B cell (primary cell): ENCODE data around the gene RAPH1. TPM values are rescaled to one million over a fixed set of nuclear protein-coding genes. Genes with fewer than 3 reads are reported as not detected.

Source experiments
- ATAC-seq: fragments of 200-7000 bp; cut with Tn5 transposase; one replicate; pipeline ENCODE4 v1.10.0; 2021; ENCODE audit warnings: low read depth, mild to moderate bottlenecking, moderate number of reproducible peaks, moderate library complexity
- CTCF ChIA-PET: fragments of 350-600 bp; sonication (Branson Sonifier 250); formaldehyde crosslinking; loops from one replicate; lab custom pipeline; 2021; ENCODE audit warnings: antibody characterized with exemption, inconsistent platforms; lab: Charles Lee
- POLR2A ChIA-PET: fragments of 350-600 bp; sonication (Branson Sonifier 250); formaldehyde crosslinking; loops from one replicate; lab custom pipeline; 2021; ENCODE audit warnings: antibody characterized with exemption; lab: Charles Lee
- DNase-seq: peaks from one replicate; pipeline ENCODE4 v3.0.0; 2013
- H2AFZ ChIP-seq: 2 replicates; pipeline ENCODE4 v1.6.1; 2012; ENCODE audit warnings: mild to moderate bottlenecking, low read depth, low read length; ENCODE audit not compliant: insufficient read depth, poor library complexity, severe bottlenecking
- H3K27ac ChIP-seq, 2 donors: 1 replicate in 1 of 2; 2 replicates in 1 of 2; pipeline ENCODE4 v1.5.1; 2012 to 2013; ENCODE audit warnings: low read length in 2 of 2, mild to moderate bottlenecking in 2 of 2, moderate library complexity in 1 of 2
- H3K27me3 ChIP-seq, 4 experiments: fragments of 200-600 bp in 1 of 4; sonication (generic) in 1 of 4; replicated peaks in 1 of 4; 1 replicate in 2 of 4; 2 replicates in 2 of 4; pipeline versions ENCODE4 v1.6.1 to v1.7.0; 2013 to 2016; ENCODE audit warnings: low read length in 3 of 4, mild to moderate bottlenecking in 2 of 4, mixed read lengths in 1 of 4, moderate library complexity in 1 of 4; ENCODE audit not compliant: insufficient read depth in 4 of 4, control insufficient read depth in 3 of 4; ENCODE audit errors: control extremely low read depth in 1 of 4
- H3K36me3 ChIP-seq, 2 experiments: replicated peaks in 1 of 2; 1 replicate in 1 of 2; 2 replicates in 1 of 2; pipeline versions ENCODE4 v1.6.1 to v1.7.1; 2013; ENCODE audit warnings: low read length in 1 of 2; ENCODE audit not compliant: insufficient read depth in 2 of 2, control insufficient read depth in 1 of 2; ENCODE audit errors: control extremely low read depth in 1 of 2, extremely low read depth in 1 of 2
- H3K4me1 ChIP-seq, 2 donors: fragments of 200-600 bp in 1 of 2; sonication (generic) in 1 of 2; 1 replicate in 1 of 2; 2 replicates in 1 of 2; pipeline versions ENCODE4 v1.5.1 to v1.6.1; 2013 to 2017; ENCODE audit warnings: low read length in 2 of 2; ENCODE audit not compliant: control insufficient read depth in 2 of 2, insufficient read depth in 2 of 2
- H3K4me2 ChIP-seq: replicated peaks from 2 replicates; pipeline ENCODE3; 2012; ENCODE audit warnings: mild to moderate bottlenecking, low read depth, low read length; ENCODE audit not compliant: poor library complexity, severe bottlenecking
- H3K4me3 ChIP-seq, 5 experiments: fragments of 200-600 bp in 1 of 5; sonication (generic) in 1 of 5; 1 replicate in 3 of 5; 2 replicates in 2 of 5; pipeline versions ENCODE4 v1.5.1 to v1.7.0; 2011 to 2016; ENCODE audit warnings: low read length in 4 of 5, mild to moderate bottlenecking in 4 of 5, low read depth in 2 of 5, control low read depth in 1 of 5, moderate library complexity in 1 of 5; ENCODE audit not compliant: insufficient read depth in 1 of 5; ENCODE audit errors: control extremely low read depth in 1 of 5, extremely low read depth in 1 of 5
- H3K79me2 ChIP-seq: fragments of 200-600 bp; sonication (generic); one replicate; pipeline ENCODE4 v1.6.0; 2016; ENCODE audit warnings: low read length; ENCODE audit not compliant: control insufficient read depth, insufficient read depth
- H3K9ac ChIP-seq: fragments of 200-600 bp; sonication (generic); 2 replicates; pipeline ENCODE4 v1.6.1; 2017; ENCODE audit warnings: mild to moderate bottlenecking, low read length, moderate library complexity
- H3K9me3 ChIP-seq, 3 donors: one replicate each; pipeline versions ENCODE4 v1.6.1 to v1.7.1; 2013; ENCODE audit warnings: low read length in 2 of 3; ENCODE audit not compliant: control insufficient read depth in 2 of 3, insufficient read depth in 1 of 3; ENCODE audit errors: control extremely low read depth in 1 of 3
- H4K20me1 ChIP-seq: 2 replicates; pipeline ENCODE4 v1.6.0; 2012; ENCODE audit warnings: mild to moderate bottlenecking, low read length; ENCODE audit not compliant: insufficient read depth, control insufficient read depth, poor library complexity, severe bottlenecking
- H3K27ac Mint-ChIP-seq: one replicate; pipeline ENCODE4 v1.8.0; 2021; ENCODE audit warnings: mixed read lengths
- H3K27me3 Mint-ChIP-seq: one replicate; pipeline ENCODE4 v1.8.0; 2021; ENCODE audit warnings: mixed read lengths
- H3K4me1 Mint-ChIP-seq: one replicate; pipeline ENCODE4 v1.8.0; 2021; ENCODE audit warnings: mixed read lengths
- H3K4me3 Mint-ChIP-seq: one replicate; pipeline ENCODE4 v1.8.0; 2021; ENCODE audit warnings: mixed read lengths
- H3K9me3 Mint-ChIP-seq: one replicate; pipeline ENCODE4 v1.8.0; 2022; ENCODE audit warnings: mixed read lengths; ENCODE audit not compliant: insufficient read depth
- CTCF ChIP-seq: fragments of 200-600 bp; IDR thresholded peaks from one replicate; pipeline ENCODE4 v1.8.0; 2022; ENCODE audit warnings: antibody characterized with exemption, mild to moderate bottlenecking
- EZH2 ChIP-seq: IDR thresholded peaks from 2 replicates; pipeline ENCODE4 v1.6.1; 2012; ENCODE audit warnings: borderline replicate concordance, low read depth, mild to moderate bottlenecking, moderate library complexity, low read length; ENCODE audit not compliant: insufficient read depth, poor library complexity, severe bottlenecking
- WGBS: methylation state at CpG from one replicate; pipeline ENCODE4 v1.1.5; 2013; ENCODE audit warnings: missing lambda C conversion rate; ENCODE audit not compliant: insufficient coverage; 5-methylcytosine and 5-hydroxymethylcytosine counted together
- intact Hi-C: fragments of 100-400 bp; cut with micrococcal nuclease; formaldehyde crosslinking; loops from one replicate; pipeline ENCODE4 v1.10.0; 2022
- polyA plus RNA-seq: library from polyadenylated mRNA; depleted of rRNA; stranded (reverse); fragments of >200 nt; gene quantifications from 2 replicates; pipeline ENCODE4 v1.2.3, GENCODE V29; 2012
- total RNA-seq, 2 donors: library from RNA; stranded (reverse); fragments of 120-200 nt in 1 of 2; gene quantifications; 1 replicate in 1 of 2; 2 replicates in 1 of 2; pipeline versions ENCODE4 v1.2.3 to v1.2.4, GENCODE V29; 2013 to 2022

Gene RAPH1
- total and polyA plus RNA-seq, 2 donors (not counting 1 experiment from before 2014, with no cell fraction given) = 0.13 TPM; not detected in 1

DNA sequence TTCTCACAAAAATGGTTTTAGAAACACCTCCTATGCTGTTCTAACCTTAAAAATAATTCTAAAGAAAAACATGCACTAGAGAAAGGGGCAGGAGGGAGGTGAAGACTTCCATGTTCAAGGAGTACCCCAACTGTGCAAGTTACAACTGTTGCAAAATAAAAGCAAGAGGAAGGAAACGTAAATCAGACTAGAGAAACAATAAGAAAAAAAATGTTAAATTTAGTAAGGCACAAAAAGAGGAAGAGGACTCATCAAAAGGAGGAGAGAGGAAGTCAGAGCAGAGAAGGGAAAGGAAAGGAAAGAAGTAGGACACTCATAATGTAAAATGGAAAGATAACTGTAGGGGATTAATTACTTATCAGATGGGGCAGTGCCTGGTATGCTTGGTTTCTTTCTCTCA is 34.1 kb downstream of the RAPH1 start:
- DNase-seq = no peak
- ATAC-seq = no peak
- Histone ChIP-seq H3K27ac (no peak overlapping the region), H3K4me1 (no peaks in the 10 kb centered on the region), H3K79me2 (no peaks in the 10 kb centered on the region), H3K27me3 (no peaks in the 10 kb centered on the region), H3K36me3 (no peaks in the 10 kb centered on the region), H2AFZ (no peak overlapping the region), H3K4me2 (no peak overlapping the region), H3K4me3 (no peak overlapping the region), H4K20me1 (no peaks in the 10 kb centered on the region), H3K9me3 (no peaks in the 10 kb centered on the region), H3K9ac (no peak overlapping the region)
- WGBS = no CpG with 5 or more reads among the region's 1 CpG
- Mint-ChIP-seq H3K27ac (no peak overlapping the region), H3K4me3 (no peak overlapping the region), H3K27me3 (peaks cover 5% of the 10 kb centered on the region), H3K9me3 (no peaks in the 10 kb centered on the region), H3K4me1 (peaks cover 6% of the 10 kb centered on the region)
- intact Hi-C loops = no loop called here
- no peak for TF ChIP-seq CTCF
- TF ChIP-seq EZH2 = no peak
- CTCF ChIA-PET = no interaction called here
- POLR2A ChIA-PET = no interaction called here

- intact Hi-C loops = no loop called here
- no peaks in the 10 kb centered on the region for H3K36me3 ChIP-seq
- ChIA-PET CTCF (no interaction called here), POLR2A (no interaction called here)
- H3K9me3 ChIP-seq = no peaks in the 10 kb centered on the region
- H3K27ac Mint-ChIP-seq = no peak overlapping the region
- no peak overlapping the region for H3K4me3 ChIP-seq
- no peak overlapping the region for H3K27ac ChIP-seq
- DNase-seq (no peak), ATAC-seq (no peak)
- no CpG with 5 or more reads among the region's 2 CpGs for WGBS
- H4K20me1 ChIP-seq = no peaks in the 10 kb centered on the region
- no peaks in the 10 kb centered on the region for H3K27me3 ChIP-seq
- H3K4me2 ChIP-seq = no peak overlapping the region
- no peak overlapping the region for H2AFZ ChIP-seq
- H3K4me3 Mint-ChIP-seq = no peak overlapping the region
- peaks cover 5% of the 10 kb centered on the region for H3K27me3 Mint-ChIP-seq
- H3K79me2 ChIP-seq = no peaks in the 10 kb centered on the region
- no peaks in the 10 kb centered on the region for H3K4me1 ChIP-seq
- H3K9ac ChIP-seq = no peak overlapping the region
- peaks cover 6% of the 10 kb centered on the region for H3K4me1 Mint-ChIP-seq
- no peaks in the 10 kb centered on the region for H3K9me3 Mint-ChIP-seq
- TF ChIP-seq CTCF (no peak), EZH2 (no peak)
These were observed 34.8 kb downstream of the RAPH1 start for GRCh38 chr2:203500297-203500696.
